IMR-90 (cell line): ENCODE data around the gene TTI1. TPM values are rescaled to one million over a fixed set of nuclear protein-coding genes. Genes with fewer than 3 reads are reported as not detected.

Experiments used
- ATAC-seq: fragments of 200-7000 bp; cut with Tn5 transposase; 2 replicates; pipeline ENCODE4 v1.9.1; 2020; ENCODE audit warnings: low read depth, mild to moderate bottlenecking, moderate library complexity
- BruUV-seq: library from RNA; stranded (reverse); fragments of 400-500 nt; replicated peaks from 2 replicates; lab custom pipeline; 2021; lab: Mats Ljungman, UMichigan
- CTCF ChIA-PET: fragments of 300-600 bp; formaldehyde crosslinking; extraction: SDS; loops from one replicate; lab custom pipeline; 2021; ENCODE audit warnings: antibody characterized with exemption; lab: Yijun Ruan, JAX
- POLR2A ChIA-PET: fragments of 300-600 bp; sonication (Branson Sonifier 250); formaldehyde crosslinking; loops from one replicate; lab custom pipeline; 2022; ENCODE audit warnings: antibody characterized with exemption; ENCODE audit not compliant: unreplicated experiment; lab: Charles Lee
- DNase-seq: peaks from one replicate; pipeline ENCODE4 v3.0.0; 2013
- H2AFZ ChIP-seq: replicated peaks from 2 replicates; pipeline ENCODE3; 2013; ENCODE audit warnings: low read length, mild to moderate bottlenecking; ENCODE audit not compliant: poor library complexity
- H2AK5ac ChIP-seq: 2 replicates; pipeline ENCODE4 v1.6.1; 2013; ENCODE audit warnings: low read depth, low read length, inconsistent platforms
- H2AK9ac ChIP-seq: replicated peaks from 2 replicates; pipeline ENCODE3; 2013; ENCODE audit warnings: mild to moderate bottlenecking, low read depth, low read length, moderate library complexity; ENCODE audit not compliant: poor library complexity
- H2BK120ac ChIP-seq: 2 replicates; pipeline ENCODE4 v1.6.1; 2013; ENCODE audit warnings: low read depth, low read length, inconsistent platforms
- H2BK15ac ChIP-seq: 3 replicates; pipeline ENCODE4 v1.6.1; 2013; ENCODE audit warnings: low read depth, low read length, inconsistent platforms
- H2BK20ac ChIP-seq: 2 replicates; pipeline ENCODE4 v1.6.1; 2013; ENCODE audit warnings: low read depth, mild to moderate bottlenecking, inconsistent platforms, low read length, moderate library complexity
- H2BK5ac ChIP-seq: 2 replicates; pipeline ENCODE4 v1.6.1; 2013; ENCODE audit warnings: mild to moderate bottlenecking, low read depth, low read length, inconsistent platforms; ENCODE audit not compliant: poor library complexity, severe bottlenecking
- H3K14ac ChIP-seq: replicated peaks from 2 replicates; pipeline ENCODE4 v1.6.1; 2013; ENCODE audit warnings: low read depth, low read length, inconsistent platforms
- H3K18ac ChIP-seq: 2 replicates; pipeline ENCODE4 v1.6.1; 2013; ENCODE audit warnings: low read depth, low read length, control low read depth
- H3K23ac ChIP-seq: 2 replicates; pipeline ENCODE4 v1.6.1; 2013; ENCODE audit warnings: low read depth, low read length, inconsistent platforms
- H3K27ac ChIP-seq: 2 replicates; pipeline ENCODE4 v1.5.1; 2013; ENCODE audit warnings: mild to moderate bottlenecking, control low read depth, low read length; ENCODE audit not compliant: insufficient read depth
- H3K27me3 ChIP-seq: 2 replicates; pipeline ENCODE4 v1.6.1; 2013; ENCODE audit warnings: low read length; ENCODE audit not compliant: control insufficient read depth, insufficient read depth
- H3K36me3 ChIP-seq: 2 replicates; pipeline ENCODE4 v1.6.1; 2013; ENCODE audit warnings: low read length, mixed read lengths; ENCODE audit not compliant: control insufficient read depth, insufficient read depth
- H3K4ac ChIP-seq: 2 replicates; pipeline ENCODE4 v1.6.1; 2013; ENCODE audit warnings: low read depth, low read length, inconsistent platforms
- H3K4me1 ChIP-seq: 2 replicates; pipeline ENCODE4 v1.6.1; 2013; ENCODE audit warnings: low read length, mixed read lengths; ENCODE audit not compliant: control insufficient read depth, insufficient read depth
- H3K4me2 ChIP-seq: 2 replicates; pipeline ENCODE4 v1.6.1; 2013; ENCODE audit warnings: low read depth, mild to moderate bottlenecking, control low read depth, low read length, moderate library complexity
- H3K4me3 ChIP-seq: 2 replicates; pipeline ENCODE4 v1.5.1; 2013; ENCODE audit warnings: low read depth, mild to moderate bottlenecking, control low read depth, low read length, moderate library complexity; ENCODE audit not compliant: insufficient read depth
- H3K56ac ChIP-seq: 2 replicates; pipeline ENCODE4 v1.6.1; 2013; ENCODE audit warnings: low read length, inconsistent platforms; ENCODE audit not compliant: insufficient read depth; ENCODE audit errors: extremely low read depth
- H3K79me1 ChIP-seq, 2 experiments: 2 replicates each; pipeline ENCODE4 v1.6.1; 2013; ENCODE audit warnings: low read length in 2 of 2, inconsistent platforms in 1 of 2, low read depth in 1 of 2
- H3K9ac ChIP-seq: 2 replicates; pipeline ENCODE4 v1.6.1; 2013; ENCODE audit warnings: low read depth, low read length, control low read depth
- H3K9me1 ChIP-seq: 2 replicates; pipeline ENCODE4 v1.6.1; 2013; ENCODE audit warnings: low read length, inconsistent platforms; ENCODE audit not compliant: insufficient read depth
- H3K9me3 ChIP-seq: 2 replicates; pipeline ENCODE4 v1.6.1; 2013; ENCODE audit warnings: low read length; ENCODE audit not compliant: control insufficient read depth, insufficient read depth
- H4K20me1 ChIP-seq: 2 replicates; pipeline ENCODE4 v1.6.1; 2013; ENCODE audit warnings: low read length, inconsistent platforms; ENCODE audit not compliant: insufficient read depth
- H4K5ac ChIP-seq: 2 replicates; pipeline ENCODE4 v1.6.1; 2013; ENCODE audit warnings: mild to moderate bottlenecking, low read depth, low read length, control low read depth
- H4K8ac ChIP-seq, 2 experiments: 2 replicates each; pipeline ENCODE4 v1.6.1; 2013; ENCODE audit warnings: low read depth in 2 of 2, low read length in 2 of 2, control low read depth in 1 of 2, inconsistent platforms in 1 of 2
- H4K91ac ChIP-seq: 2 replicates; pipeline ENCODE4 v1.6.1; 2013; ENCODE audit warnings: low read depth, low read length, inconsistent platforms; ENCODE audit not compliant: insufficient read depth
- MAZ ChIP-seq: IDR thresholded peaks from 2 replicates; pipeline ENCODE4 v1.6.1; 2012; ENCODE audit warnings: low read depth, mild to moderate bottlenecking, low read length, improper control_type of control experiment, moderate library complexity, borderline replicate concordance
- MXI1 ChIP-seq: IDR thresholded peaks from 2 replicates; pipeline ENCODE4 v1.6.1; 2012; ENCODE audit warnings: low read depth, mild to moderate bottlenecking, low read length, moderate library complexity, borderline replicate concordance
- RCOR1 ChIP-seq: IDR thresholded peaks from 2 replicates; pipeline ENCODE4 v1.6.1; 2012; ENCODE audit warnings: mild to moderate bottlenecking, low read length, improper control_type of control experiment; ENCODE audit not compliant: insufficient replicate concordance
- WGBS, 2 experiments: methylation state at CpG; one replicate each; pipeline versions ENCODE4 v1.1.5 to v1.1.7; 2013; ENCODE audit warnings: missing lambda C conversion rate in 2 of 2; ENCODE audit not compliant: insufficient read length in 1 of 2; ENCODE audit errors: extremely low coverage in 2 of 2; 5-methylcytosine and 5-hydroxymethylcytosine counted together
- dilution Hi-C: fragments of 300-500 bp; cut with HindIII; formaldehyde crosslinking; loops from one replicate; pipeline ENCODE4 v1.14.3; 2018; ENCODE audit warnings: low sequenced_read_pairs; ENCODE audit not compliant: unreplicated experiment
- in situ Hi-C: fragments of 300-500 bp; cut with MboI; formaldehyde crosslinking; loops from 3 replicates; pipeline ENCODE4 v1.14.3; 2019; ENCODE audit warnings: low sequenced_read_pairs, inconsistent platforms, mixed read lengths
- intact Hi-C: fragments of 100-400 bp; cut with micrococcal nuclease; formaldehyde crosslinking; loops from 2 replicates; pipeline ENCODE4 v1.10.0; 2022
- polyA plus RNA-seq, 3 experiments: library from polyadenylated mRNA; depleted of rRNA; stranded (reverse); fragments of >200 nt; gene quantifications; 2 replicates each; pipeline ENCODE4 v1.2.3, GENCODE V29; 2012; ENCODE audit warnings: low replicate concordance in 1 of 3
- total RNA-seq: library from RNA; depleted of rRNA; stranded (reverse); fragments of >200 nt; gene quantifications from 2 replicates; pipeline ENCODE4 v1.2.3, GENCODE V29; 2012
- TF ChIP-seq, protein P1 (sequence below): fragments of 150-350 bp; IDR thresholded peaks from 2 replicates; pipeline ENCODE4 v1.6.1; 2017; ENCODE audit warnings: mild to moderate bottlenecking, antibody characterized with exemption, low read length, low read depth

TTI1 gene
- total and polyA plus RNA-seq, 2 of the 4 experiments (the other 2 are of a cell fraction) = 12.5 to 17.6 TPM

DNA sequence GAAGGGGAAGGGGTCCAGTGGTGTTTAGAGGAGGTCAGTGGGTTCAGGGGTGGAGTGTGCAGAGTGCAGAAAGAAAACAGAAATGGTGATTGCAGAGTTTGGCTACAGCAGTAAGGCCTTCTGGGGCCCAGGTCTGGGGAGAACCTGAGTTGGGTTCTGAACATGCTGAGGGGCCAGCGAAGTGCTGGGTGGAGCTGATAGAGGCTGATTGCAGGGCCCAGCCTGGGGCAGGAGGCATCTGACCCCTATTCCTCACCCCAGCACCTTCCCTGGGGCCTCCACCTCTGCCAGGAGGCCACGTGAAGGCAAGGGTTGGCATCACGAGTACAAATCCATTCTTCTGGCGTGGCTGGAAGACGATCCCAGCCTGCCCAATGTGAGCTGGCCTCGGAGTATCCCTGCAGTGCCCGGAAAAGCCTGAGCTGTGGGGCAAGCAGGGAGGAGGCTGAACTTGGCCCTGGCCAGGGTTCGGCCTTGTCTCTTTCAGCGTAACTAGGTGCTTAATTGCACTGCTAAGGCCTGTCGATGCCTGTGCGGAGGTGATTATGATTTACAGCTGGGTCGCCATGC lies 95.0 kb downstream of the TTI1 start:
- H4K5ac ChIP-seq = no peak overlapping the region
- no peak overlapping the region for H4K91ac ChIP-seq
- intact Hi-C loops (no loop called here), dilution Hi-C loops (no loop called here), in situ Hi-C loops (no loop called here)
- CTCF ChIA-PET = no interaction called here
- DNase-seq (no peak), ATAC-seq (no peak)
- no peak overlapping the region for H2BK5ac ChIP-seq
- no peak overlapping the region for H3K18ac ChIP-seq
- H2AK9ac ChIP-seq = no peak overlapping the region
- no peak overlapping the region for H4K8ac ChIP-seq
- H2BK120ac ChIP-seq = no peak overlapping the region
- no peak overlapping the region for H3K56ac ChIP-seq
- H3K27ac ChIP-seq = no peak overlapping the region
- H3K79me1 ChIP-seq = no peaks in the 10 kb centered on the region
- H2AK5ac ChIP-seq = no peak overlapping the region
- H3K23ac ChIP-seq = no peak overlapping the region
- H3K4me2 ChIP-seq = no peak overlapping the region
- peaks cover 20% of the 10 kb centered on the region; the same call in 1 of the 2 replicates for H3K27me3 ChIP-seq
- no peak overlapping the region for H3K9ac ChIP-seq
- WGBS, 2 experiments = 75% methylated on average over 5 of the region's 12 CpGs; no CpG with 5 or more reads in 1 of the 2 experiments
- TF ChIP-seq MXI1 (no peak), RCOR1 (no peak), MAZ (no peak)
- TF ChIP-seq, protein P1, sequence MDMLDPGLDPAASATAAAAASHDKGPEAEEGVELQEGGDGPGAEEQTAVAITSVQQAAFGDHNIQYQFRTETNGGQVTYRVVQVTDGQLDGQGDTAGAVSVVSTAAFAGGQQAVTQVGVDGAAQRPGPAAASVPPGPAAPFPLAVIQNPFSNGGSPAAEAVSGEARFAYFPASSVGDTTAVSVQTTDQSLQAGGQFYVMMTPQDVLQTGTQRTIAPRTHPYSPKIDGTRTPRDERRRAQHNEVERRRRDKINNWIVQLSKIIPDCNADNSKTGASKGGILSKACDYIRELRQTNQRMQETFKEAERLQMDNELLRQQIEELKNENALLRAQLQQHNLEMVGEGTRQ = no peak
- POLR2A ChIA-PET = interaction anchor here (0.6 kb wide), 1 partner anchor 363 kb away, joined by 3 read pairs; no protein-coding TSS in a partner anchor
- no TSS peak for BruUV-seq
- H3K36me3 ChIP-seq = no peaks in the 10 kb centered on the region
- no peaks in the 10 kb centered on the region for H3K4me1 ChIP-seq
- no peak overlapping the region for H2BK20ac ChIP-seq
- no peak overlapping the region for H3K14ac ChIP-seq
- H2AFZ ChIP-seq = no peak overlapping the region
- no peak overlapping the region for H3K4me3 ChIP-seq
- no peak overlapping the region for H2BK15ac ChIP-seq
- H3K4ac ChIP-seq = no peak overlapping the region
- H3K9me1 ChIP-seq = no peaks in the 10 kb centered on the region
- H3K9me3 ChIP-seq = no peaks in the 10 kb centered on the region
- no peaks in the 10 kb centered on the region for H4K20me1 ChIP-seq
